Glutamatergic neuron (in vitro differentiated cells): ENCODE data around the gene PLPP6. TPM values are rescaled to one million over a fixed set of nuclear protein-coding genes. Genes with fewer than 3 reads are reported as not detected.
A peak's percentile ranks its signal among the peaks of the same experiment; 100 is the strongest.

Source experiments
- DNase-seq: peaks from one replicate; pipeline ENCODE4 v3.0.0; 2022
- H3K27ac Mint-ChIP-seq: one replicate; pipeline ENCODE4 v1.8.0; 2020; ENCODE audit warnings: mild to moderate bottlenecking, mixed read lengths, inconsistent platforms; ENCODE audit not compliant: unreplicated experiment
- H3K27me3 Mint-ChIP-seq: one replicate; pipeline ENCODE4 v1.8.0; 2020; ENCODE audit warnings: mild to moderate bottlenecking, moderate library complexity, mixed read lengths, inconsistent platforms; ENCODE audit not compliant: unreplicated experiment
- H3K36me3 Mint-ChIP-seq: one replicate; pipeline ENCODE4 v1.8.0; 2020; ENCODE audit warnings: mild to moderate bottlenecking, mixed read lengths, inconsistent platforms; ENCODE audit not compliant: unreplicated experiment
- H3K4me1 Mint-ChIP-seq: one replicate; pipeline ENCODE4 v1.8.0; 2020; ENCODE audit warnings: mild to moderate bottlenecking, low read depth, mixed read lengths, inconsistent platforms; ENCODE audit not compliant: unreplicated experiment
- H3K4me3 Mint-ChIP-seq: one replicate; pipeline ENCODE4 v1.8.0; 2020; ENCODE audit warnings: mild to moderate bottlenecking, mixed read lengths, inconsistent platforms; ENCODE audit not compliant: unreplicated experiment
- H3K9me3 Mint-ChIP-seq: one replicate; pipeline ENCODE4 v1.8.0; 2020; ENCODE audit warnings: mild to moderate bottlenecking, moderate library complexity, mixed read lengths, inconsistent platforms; ENCODE audit not compliant: unreplicated experiment
- CTCF ChIP-seq: fragments of 200-600 bp; sonication (generic); IDR thresholded peaks from one replicate; pipeline ENCODE4 v1.5.0; 2021; ENCODE audit not compliant: partially characterized antibody, unreplicated experiment
- total RNA-seq: library from RNA; stranded (reverse); fragmentation: NEBNext Ultra II Directional; extraction: Animal tissue kit (Norgen Biotek cat#: 25700); gene quantifications from one replicate; pipeline ENCODE4 v1.2.1, GENCODE V29; 2021; ENCODE audit not compliant: unreplicated experiment

Gene PLPP6
- total RNA-seq, 1 donor from 2014 or later, result 12.0 TPM

DNA sequence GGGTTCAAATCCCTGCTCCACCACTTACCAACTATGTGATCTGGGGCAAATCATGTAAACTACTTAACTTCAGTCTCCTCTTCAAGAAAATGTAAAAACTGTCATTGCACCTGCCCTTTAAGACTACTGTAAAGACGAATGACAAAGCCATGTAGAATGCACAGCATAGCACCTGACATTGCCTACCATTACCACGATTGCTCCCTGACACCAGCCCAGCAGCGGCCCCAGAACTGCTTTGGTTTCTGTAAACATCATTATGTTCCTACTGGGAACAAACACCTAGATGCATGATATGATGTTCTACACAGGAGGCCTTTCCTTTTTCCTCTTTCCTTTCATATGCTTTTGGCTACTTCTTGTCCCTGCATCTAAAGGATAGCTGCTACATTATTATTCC lies 23.1 kb upstream of the PLPP6 start:
- no peak for DNase-seq
- no peak for TF ChIP-seq CTCF
- Mint-ChIP-seq H3K4me3 (no peak overlapping the region), H3K9me3 (no peaks in the 10 kb centered on the region), H3K27me3 (no peaks in the 10 kb centered on the region), H3K27ac (no peak overlapping the region), H3K4me1 (peaks cover 1% of the 10 kb centered on the region), H3K36me3 (no peaks in the 10 kb centered on the region)

DNA sequence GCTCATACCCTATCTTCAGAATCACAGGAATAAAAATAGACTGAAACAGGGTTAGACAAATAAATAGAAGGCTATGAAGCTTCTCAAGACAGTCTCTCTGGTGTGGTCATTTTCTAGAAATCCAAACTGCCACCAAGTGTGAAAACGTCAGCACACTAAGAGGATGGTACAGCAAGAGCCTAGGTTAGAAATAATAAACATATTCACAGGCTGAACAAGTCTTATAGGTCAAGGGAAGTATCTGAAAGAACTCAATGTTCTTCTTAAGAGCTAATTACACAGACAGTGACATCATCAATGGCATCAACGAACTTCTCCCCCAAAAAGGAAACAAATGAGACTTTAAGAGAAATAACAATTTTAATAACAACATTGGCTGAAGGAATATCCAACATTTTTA lies 22.7 kb upstream of the PLPP6 start:
- Mint-ChIP-seq H3K27me3 (no peaks in the 10 kb centered on the region), H3K27ac (no peak overlapping the region), H3K4me1 (peaks cover 1% of the 10 kb centered on the region), H3K36me3 (no peaks in the 10 kb centered on the region), H3K9me3 (no peaks in the 10 kb centered on the region), H3K4me3 (no peak overlapping the region)
- no peak for TF ChIP-seq CTCF
- DNase-seq, result no peak

DNA sequence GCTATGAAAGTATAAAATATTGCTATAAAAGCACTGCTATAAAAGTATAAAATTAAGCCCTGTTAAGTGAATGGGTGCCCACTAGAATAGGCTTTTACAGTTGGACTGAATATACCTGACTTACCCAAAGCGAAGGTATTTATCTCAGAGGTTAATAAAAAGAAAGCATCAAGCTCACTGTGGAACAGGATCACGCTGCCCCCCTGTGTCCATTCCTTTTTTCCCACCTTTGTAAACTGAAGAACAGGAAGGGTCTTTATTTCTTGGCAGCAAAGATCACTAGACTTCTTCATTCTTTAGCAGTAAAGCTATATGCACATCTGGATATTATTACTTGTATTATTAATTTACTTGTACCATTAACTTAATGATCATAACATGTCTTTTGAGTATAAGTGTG lies 22.1 kb upstream of the PLPP6 start:
- Mint-ChIP-seq H3K27ac (no peak overlapping the region), H3K4me1 (peaks cover 1% of the 10 kb centered on the region), H3K27me3 (no peaks in the 10 kb centered on the region), H3K4me3 (no peak overlapping the region), H3K9me3 (no peaks in the 10 kb centered on the region), H3K36me3 (no peaks in the 10 kb centered on the region)
- DNase-seq, result peak; percentile 27
- peak; percentile 28 for TF ChIP-seq CTCF

GRCh38 chr9:4642351-4642750 lies 19.7 kb upstream of the PLPP6 start:
- Mint-ChIP-seq H3K9me3 (no peaks in the 10 kb centered on the region), H3K27me3 (no peaks in the 10 kb centered on the region), H3K4me1 (no peaks in the 10 kb centered on the region), H3K4me3 (no peak overlapping the region), H3K36me3 (no peaks in the 10 kb centered on the region), H3K27ac (no peak overlapping the region)
- no peak for TF ChIP-seq CTCF
- no peak for DNase-seq

DNA sequence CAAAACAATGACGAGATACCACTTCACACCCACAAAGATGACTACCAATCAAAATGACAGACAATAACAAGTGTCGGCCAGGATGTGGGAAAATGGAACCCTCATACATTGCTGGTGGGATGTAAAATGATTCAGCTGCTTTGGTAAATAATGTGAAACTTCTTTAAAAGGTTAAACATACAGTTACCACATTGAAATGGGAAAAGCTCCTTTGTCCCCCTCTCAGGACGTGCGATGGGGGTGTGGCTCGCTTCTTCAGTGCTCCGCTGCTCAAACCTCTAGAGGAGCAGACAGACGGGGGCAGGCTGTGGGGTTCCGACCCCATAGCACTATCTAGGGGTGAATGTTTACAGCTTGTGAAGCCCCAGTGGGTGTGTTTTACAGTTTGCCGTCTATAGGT lies 8.0 kb upstream of the PLPP6 start:
- Mint-ChIP-seq H3K4me3 (no peak overlapping the region), H3K27ac (no peak overlapping the region), H3K36me3 (no peaks in the 10 kb centered on the region), H3K9me3 (no peaks in the 10 kb centered on the region), H3K4me1 (no peaks in the 10 kb centered on the region), H3K27me3 (no peaks in the 10 kb centered on the region)
- TF ChIP-seq CTCF, result no peak
- DNase-seq, result no peak
